Activated CD4-positive, alpha-beta T cell treated with anti-CD3 and anti-CD28 coated beads, Interleukin-2, amount 10 ng/mL, durations not matched to agents 24 days and 14 days (primary cell): ENCODE measurements around the gene PPP2R2D. TPM values are rescaled to one million over a fixed set of nuclear protein-coding genes. Genes with fewer than 3 reads are reported as not detected.

Experiments used
- DNase-seq: peaks from one replicate; pipeline ENCODE4 v3.0.0; 2022
- H3K27ac Mint-ChIP-seq: one replicate; pipeline ENCODE4 v1.8.0; 2022; ENCODE audit warnings: mild to moderate bottlenecking, mixed read lengths
- H3K27me3 Mint-ChIP-seq: one replicate; pipeline ENCODE4 v1.8.0; 2022; ENCODE audit warnings: mixed read lengths
- H3K36me3 Mint-ChIP-seq: one replicate; pipeline ENCODE4 v1.8.0; 2022; ENCODE audit warnings: low read depth, mild to moderate bottlenecking, mixed read lengths
- H3K4me1 Mint-ChIP-seq: one replicate; pipeline ENCODE4 v1.8.0; 2021; ENCODE audit warnings: mixed read lengths
- H3K4me3 Mint-ChIP-seq: one replicate; pipeline ENCODE4 v1.8.0; 2022; ENCODE audit warnings: mild to moderate bottlenecking, moderate library complexity, mixed read lengths
- H3K9me3 Mint-ChIP-seq: one replicate; pipeline ENCODE4 v1.8.0; 2021; ENCODE audit warnings: mixed read lengths
- intact Hi-C: fragments of 100-400 bp; cut with micrococcal nuclease; formaldehyde crosslinking; loops from one replicate; pipeline ENCODE4 v1.15.1; 2023
- total RNA-seq: library from RNA; stranded (reverse); gene quantifications from 2 replicates; pipeline ENCODE4 v1.2.3, GENCODE V29; 2022

The PPP2R2D gene
- 33.2 and 36.2 TPM in 2 replicates for total RNA-seq

GRCh38 chr10:131900350-131901152 lies at the start of gene PPP2R2D:
Gene PPP2R2D, plus strand, starts transcription at chr10:131901008. Its CDS starts 141 bp downstream, at chr10:131901149.
- Mint-ChIP-seq H3K27me3 (peaks cover 20% of the 10 kb centered on the region), H3K4me3 (peak within 1 kb of the TSS; percentile 90), H3K9me3 (no peaks in the 10 kb centered on the region), H3K27ac (peak within 1 kb of the TSS; percentile 79), H3K4me1 (peaks cover 47% of the 10 kb centered on the region), H3K36me3 (peaks cover 11% of the 10 kb centered on the region)
- DNase-seq, result peak; percentile 99
- intact Hi-C loops, result loop anchor here (1.0 to 10.0 kb wide), 7 partner anchors 16 to 1786 kb away; partner anchors contain the start of genes BNIP3 and C10orf143

GRCh38 chr10:131851346-131851745 lies 49.5 kb upstream of the PPP2R2D start:
- H3K27me3 Mint-ChIP-seq, result no peaks in the 10 kb centered on the region
- H3K4me1 Mint-ChIP-seq, result no peaks in the 10 kb centered on the region
- DNase-seq, result no peak
- peaks cover 3% of the 10 kb centered on the region for H3K36me3 Mint-ChIP-seq
- intact Hi-C loops, result no loop called here
- peak overlapping the region; percentile 41 for H3K27ac Mint-ChIP-seq
- peaks cover 9% of the 10 kb centered on the region for H3K9me3 Mint-ChIP-seq
- H3K4me3 Mint-ChIP-seq, result no peak overlapping the region

GRCh38 chr10:131852176-131852822 lies 48.5 kb upstream of the PPP2R2D start:
- H3K27me3 Mint-ChIP-seq, result no peaks in the 10 kb centered on the region
- no peak for DNase-seq
- no peaks in the 10 kb centered on the region for H3K4me1 Mint-ChIP-seq
- intact Hi-C loops, result no loop called here
- no peak overlapping the region for H3K27ac Mint-ChIP-seq
- peaks cover 3% of the 10 kb centered on the region for H3K36me3 Mint-ChIP-seq
- H3K4me3 Mint-ChIP-seq, result no peak overlapping the region
- H3K9me3 Mint-ChIP-seq, result peaks cover 9% of the 10 kb centered on the region

GRCh38 chr10:131852823-131853609 lies 47.8 kb upstream of the PPP2R2D start:
- Mint-ChIP-seq H3K27ac (no peak overlapping the region), H3K4me3 (no peak overlapping the region), H3K4me1 (no peaks in the 10 kb centered on the region), H3K27me3 (no peaks in the 10 kb centered on the region), H3K9me3 (peaks cover 9% of the 10 kb centered on the region), H3K36me3 (peaks cover 3% of the 10 kb centered on the region)
- intact Hi-C loops, result no loop called here
- DNase-seq, result no peak

- DNase-seq, result no peak
- intact Hi-C loops, result no loop called here
- Mint-ChIP-seq H3K27me3 (no peaks in the 10 kb centered on the region), H3K27ac (no peak overlapping the region), H3K9me3 (peaks cover 9% of the 10 kb centered on the region), H3K36me3 (peaks cover 3% of the 10 kb centered on the region), H3K4me1 (no peaks in the 10 kb centered on the region), H3K4me3 (no peak overlapping the region)
Observed at GRCh38 chr10:131853610-131853964, 47.2 kb upstream of the PPP2R2D start.

- Mint-ChIP-seq H3K27ac (no peak overlapping the region), H3K36me3 (peaks cover 3% of the 10 kb centered on the region), H3K4me1 (no peaks in the 10 kb centered on the region), H3K27me3 (no peaks in the 10 kb centered on the region), H3K9me3 (peaks cover 9% of the 10 kb centered on the region), H3K4me3 (no peak overlapping the region)
- intact Hi-C loops, result no loop called here
- no peak for DNase-seq
Observed at GRCh38 chr10:131854579-131855335, 46.1 kb upstream of the PPP2R2D start.

- intact Hi-C loops, result no loop called here
- peaks cover 3% of the 10 kb centered on the region for H3K36me3 Mint-ChIP-seq
- no peak overlapping the region for H3K27ac Mint-ChIP-seq
- H3K4me1 Mint-ChIP-seq, result no peaks in the 10 kb centered on the region
- no peak for DNase-seq
- peaks cover 6% of the 10 kb centered on the region for H3K9me3 Mint-ChIP-seq
- H3K27me3 Mint-ChIP-seq, result peaks cover 1% of the 10 kb centered on the region
- no peak overlapping the region for H3K4me3 Mint-ChIP-seq
Observed at GRCh38 chr10:131855461-131856401, 45.1 kb upstream of the PPP2R2D start.

GRCh38 chr10:131856441-131857094 lies 44.2 kb upstream of the PPP2R2D start:
- no peaks in the 10 kb centered on the region for H3K9me3 Mint-ChIP-seq
- no peaks in the 10 kb centered on the region for H3K4me1 Mint-ChIP-seq
- no peak for DNase-seq
- no peak overlapping the region for H3K27ac Mint-ChIP-seq
- H3K27me3 Mint-ChIP-seq, result peaks cover 4% of the 10 kb centered on the region
- intact Hi-C loops, result no loop called here
- H3K36me3 Mint-ChIP-seq, result no peaks in the 10 kb centered on the region
- no peak overlapping the region for H3K4me3 Mint-ChIP-seq

GRCh38 chr10:131857156-131858117 lies 43.4 kb upstream of the PPP2R2D start:
- H3K4me1 Mint-ChIP-seq, result no peaks in the 10 kb centered on the region
- H3K4me3 Mint-ChIP-seq, result no peak overlapping the region
- H3K36me3 Mint-ChIP-seq, result no peaks in the 10 kb centered on the region
- no peak for DNase-seq
- intact Hi-C loops, result no loop called here
- H3K9me3 Mint-ChIP-seq, result no peaks in the 10 kb centered on the region
- H3K27me3 Mint-ChIP-seq, result peaks cover 4% of the 10 kb centered on the region
- no peak overlapping the region for H3K27ac Mint-ChIP-seq

- no peak for DNase-seq
- H3K36me3 Mint-ChIP-seq, result no peaks in the 10 kb centered on the region
- no peaks in the 10 kb centered on the region for H3K4me1 Mint-ChIP-seq
- intact Hi-C loops, result no loop called here
- no peaks in the 10 kb centered on the region for H3K9me3 Mint-ChIP-seq
- H3K27ac Mint-ChIP-seq, result no peak overlapping the region
- H3K27me3 Mint-ChIP-seq, result peaks cover 4% of the 10 kb centered on the region
- H3K4me3 Mint-ChIP-seq, result no peak overlapping the region
Observed at GRCh38 chr10:131858118-131858515, 42.7 kb upstream of the PPP2R2D start.

- Mint-ChIP-seq H3K27ac (no peak overlapping the region), H3K36me3 (no peaks in the 10 kb centered on the region)
- intact Hi-C loops, result no loop called here
Observed at GRCh38 chr10:131858583-131859340, 42.0 kb upstream of the PPP2R2D start.

More at GRCh38 chr10:131858583-131859340, 42.0 kb upstream of the PPP2R2D start:
- Mint-ChIP-seq H3K27me3 (peaks cover 4% of the 10 kb centered on the region), H3K9me3 (no peaks in the 10 kb centered on the region), H3K4me1 (no peaks in the 10 kb centered on the region), H3K4me3 (no peak overlapping the region)
- DNase-seq, result no peak
